T-helper 1 cell (primary cell): ENCODE results near the gene PRR33.
A peak's percentile ranks its signal among the peaks of the same experiment; 100 is the strongest.

Experiments used
- DNase-seq, 5 donors: peaks; one replicate each; pipeline ENCODE4 v3.0.0-alpha.2; 2012 to 2020

PRR33 gene

DNA sequence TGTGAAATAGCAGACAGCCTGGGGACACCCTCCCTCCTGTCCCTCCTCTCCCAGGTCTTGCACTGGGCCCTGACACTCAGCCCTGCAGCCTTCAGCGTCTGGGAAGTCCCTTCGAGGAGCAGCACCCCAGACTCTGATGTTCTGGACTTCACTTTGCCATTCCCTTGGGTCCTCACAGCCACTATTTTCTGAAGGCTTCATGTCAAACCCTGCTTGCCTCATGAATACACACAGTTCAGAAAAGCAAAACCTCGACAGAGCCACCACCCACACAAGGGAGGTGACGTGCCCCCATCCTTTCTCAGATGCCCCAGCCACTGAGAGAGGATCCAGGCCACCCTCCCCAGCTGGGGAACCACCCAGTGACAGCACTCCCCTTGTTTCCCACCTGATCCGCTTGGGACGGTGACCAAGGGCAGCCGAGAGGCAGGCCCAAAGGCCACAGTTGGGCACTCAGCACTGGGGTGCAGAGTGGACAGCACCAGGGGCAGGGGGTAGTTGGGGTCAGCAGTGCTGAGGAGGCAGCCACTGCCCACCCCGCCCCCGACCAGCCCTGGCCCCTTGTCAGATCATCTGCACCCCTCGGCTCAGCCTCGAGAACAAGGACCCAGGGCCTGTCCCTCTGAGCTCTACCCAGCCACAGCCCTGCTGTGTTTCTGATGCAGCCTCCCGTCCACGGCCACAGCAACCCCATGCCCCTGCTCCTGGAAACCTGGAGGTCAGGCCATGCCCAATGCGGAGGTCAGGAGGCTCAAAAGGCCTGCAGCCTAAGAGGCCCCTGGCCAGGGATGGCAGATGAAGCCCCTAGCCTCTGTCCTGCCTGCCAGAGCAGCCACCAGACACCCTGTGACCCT is 24.7 kb upstream of the PRR33 start:
- DNase-seq: no peak

DNA sequence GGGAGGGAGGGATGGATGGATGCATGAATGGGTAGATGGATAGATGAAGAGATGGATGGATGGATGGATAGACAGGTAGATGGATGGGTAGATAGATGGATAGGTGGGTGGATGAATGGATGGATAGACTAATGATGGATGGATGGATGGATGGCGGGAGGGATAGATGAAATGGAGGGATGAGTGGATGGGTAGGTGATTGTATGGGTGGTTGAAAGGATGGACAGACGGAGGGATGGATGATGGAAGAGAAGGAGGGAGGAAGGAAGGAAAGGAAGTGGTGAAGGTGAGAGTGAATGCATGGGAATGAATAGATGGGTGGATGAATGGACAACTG is 24.1 kb upstream of the PRR33 start:
- no peak for DNase-seq

DNA sequence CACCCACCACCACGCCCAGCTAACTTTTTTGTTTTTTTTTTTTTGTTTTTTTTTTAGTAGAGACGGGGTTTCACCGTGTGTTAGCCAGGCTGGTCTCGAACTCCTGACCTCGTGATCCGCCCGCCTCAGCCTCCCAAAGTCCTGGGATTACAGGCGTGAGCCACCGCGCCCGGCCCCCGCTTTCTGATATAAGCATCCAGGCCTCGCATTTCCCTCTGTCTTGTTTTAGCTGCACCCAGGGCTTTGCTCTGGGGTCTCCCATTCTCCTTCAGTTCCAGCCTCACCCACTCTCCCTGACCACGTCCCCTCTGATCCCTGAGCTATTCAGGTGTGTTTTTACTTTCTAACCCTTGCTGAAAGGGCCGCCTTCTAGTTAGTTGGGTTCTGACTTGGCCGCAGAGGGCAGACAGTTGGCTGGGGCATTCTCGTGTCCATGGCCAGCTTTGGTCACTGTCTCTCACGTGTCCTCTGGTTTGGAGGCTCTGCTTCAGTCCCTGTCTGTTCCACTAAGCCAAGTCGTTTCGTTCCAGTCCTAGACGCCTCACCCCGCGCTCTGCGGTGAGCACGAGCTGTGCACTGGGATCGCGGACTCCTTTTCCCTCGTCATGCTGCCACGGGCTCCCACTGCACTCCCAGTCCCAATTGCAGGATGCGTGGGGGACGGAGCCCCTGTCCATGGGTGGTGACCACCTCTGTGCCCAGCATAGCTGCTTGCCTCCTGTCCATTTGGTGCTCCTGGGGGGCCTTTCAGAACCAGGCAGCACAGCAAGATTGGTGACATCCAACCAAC is 21.8 kb upstream of the PRR33 start:
- DNase-seq: no peak

GRCh38 chr11:1912289-1912878 is 20.7 kb upstream of the PRR33 start:
- DNase-seq: no peak

DNA sequence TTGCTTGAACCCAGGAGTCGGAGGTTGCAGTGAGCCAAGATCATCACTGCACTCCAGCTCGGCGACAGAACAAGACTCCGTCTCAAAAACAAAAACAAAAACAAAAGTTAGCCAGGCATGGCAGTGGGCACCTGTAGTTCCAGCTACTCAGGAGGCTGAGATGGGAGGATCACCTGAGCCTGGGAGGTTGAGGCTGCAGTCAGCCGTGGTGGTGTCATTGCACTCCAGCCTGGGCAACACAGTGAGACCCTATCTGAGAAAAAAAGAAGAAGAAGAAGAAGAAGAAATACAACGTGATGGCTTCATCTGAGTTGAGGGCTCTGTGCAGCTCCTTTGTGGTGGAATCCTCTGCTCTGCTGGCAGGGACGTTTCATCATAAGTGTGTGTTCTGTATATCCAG is 17.8 kb upstream of the PRR33 start:
- no peak for DNase-seq

DNA sequence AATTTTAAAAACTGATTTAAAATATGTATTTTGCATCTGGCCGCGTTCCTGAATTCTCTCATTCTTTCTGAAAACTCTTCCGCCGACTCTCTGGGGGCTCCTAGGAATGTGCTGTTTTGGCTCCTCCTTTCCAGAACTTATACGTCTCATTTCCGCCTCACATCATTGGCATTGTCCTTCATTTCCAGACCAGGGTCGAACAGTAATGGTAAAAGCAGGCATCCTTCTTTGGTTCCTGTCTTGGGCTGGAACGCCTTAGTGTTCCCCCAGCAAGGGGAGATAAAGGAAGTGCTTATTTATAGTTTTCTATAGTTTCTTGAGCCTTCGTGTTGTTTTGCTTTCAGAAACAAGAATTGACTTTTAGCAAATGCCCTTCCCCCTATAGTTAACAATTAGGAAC is 16.9 kb upstream of the PRR33 start:
- no peak for DNase-seq

GRCh38 chr11:1906611-1907423 is 15.1 kb upstream of the PRR33 start:
- no peak for DNase-seq

- DNase-seq: no peak
Measured at GRCh38 chr11:1906181-1906580, 14.5 kb upstream of the PRR33 start.

DNA sequence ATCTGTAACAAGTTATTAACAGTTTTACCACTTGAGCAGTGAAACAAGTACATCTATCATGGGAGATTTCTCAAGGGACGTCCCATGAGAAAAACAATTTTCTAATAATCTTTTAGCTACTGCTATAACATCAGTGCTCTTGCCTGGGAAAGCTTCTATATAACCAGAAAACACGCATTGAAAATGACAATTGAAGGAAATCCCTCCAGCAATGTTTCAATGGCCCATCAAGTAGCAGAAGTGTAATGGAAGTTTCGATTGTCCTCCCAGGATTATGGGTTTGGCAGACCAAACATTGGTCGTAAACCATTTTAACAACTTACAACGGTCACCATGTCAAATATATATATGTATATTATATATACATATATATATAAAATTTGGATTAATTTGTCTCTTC is 8.0 kb upstream of the PRR33 start:
- no peak for DNase-seq

DNA sequence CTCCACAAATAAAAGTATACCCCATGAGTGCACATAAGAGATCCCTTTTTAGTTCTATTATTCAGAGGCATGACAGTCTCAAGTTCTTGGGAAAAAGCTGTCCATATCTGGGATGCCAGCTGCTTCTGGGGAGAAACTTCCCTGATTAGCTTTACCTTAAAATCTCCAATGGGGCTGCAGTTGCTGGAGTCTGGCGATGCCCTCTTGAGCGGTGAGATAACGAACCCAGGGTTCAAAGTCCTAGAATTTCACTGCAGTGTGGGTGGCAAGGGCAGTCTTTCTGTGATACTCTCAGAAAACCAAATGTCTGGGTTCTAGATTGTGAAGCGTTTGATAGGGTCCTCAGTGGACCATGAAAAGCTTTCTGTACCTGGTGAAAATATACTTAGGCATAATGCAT is 7.4 kb upstream of the PRR33 start:
- DNase-seq: no peak

- no peak for DNase-seq
Measured at GRCh38 chr11:1896923-1897322, 5.2 kb upstream of the PRR33 start.

GRCh38 chr11:1896468-1896867 is 4.8 kb upstream of the PRR33 start:
- DNase-seq: no peak

DNA sequence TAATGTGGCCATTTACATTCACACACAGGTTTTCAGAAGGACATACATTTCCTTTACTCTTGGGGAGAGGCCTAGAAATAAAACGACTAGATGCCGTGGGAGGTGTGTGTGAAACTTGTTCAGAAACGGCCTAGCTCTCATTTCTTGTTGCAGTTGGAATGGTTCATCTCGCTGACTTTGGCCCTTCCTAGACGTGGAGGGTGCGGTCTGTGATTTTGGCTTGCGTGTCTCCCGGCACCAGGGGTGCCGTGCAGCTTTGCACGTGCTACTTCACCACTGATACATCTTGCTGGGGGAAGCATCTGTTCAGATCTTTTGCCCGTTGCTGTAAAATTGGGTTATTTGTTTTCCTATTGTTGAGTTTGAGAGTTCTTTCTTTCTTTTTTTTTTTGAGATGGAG is 3.1 kb upstream of the PRR33 start:
- no peak for DNase-seq

DNA sequence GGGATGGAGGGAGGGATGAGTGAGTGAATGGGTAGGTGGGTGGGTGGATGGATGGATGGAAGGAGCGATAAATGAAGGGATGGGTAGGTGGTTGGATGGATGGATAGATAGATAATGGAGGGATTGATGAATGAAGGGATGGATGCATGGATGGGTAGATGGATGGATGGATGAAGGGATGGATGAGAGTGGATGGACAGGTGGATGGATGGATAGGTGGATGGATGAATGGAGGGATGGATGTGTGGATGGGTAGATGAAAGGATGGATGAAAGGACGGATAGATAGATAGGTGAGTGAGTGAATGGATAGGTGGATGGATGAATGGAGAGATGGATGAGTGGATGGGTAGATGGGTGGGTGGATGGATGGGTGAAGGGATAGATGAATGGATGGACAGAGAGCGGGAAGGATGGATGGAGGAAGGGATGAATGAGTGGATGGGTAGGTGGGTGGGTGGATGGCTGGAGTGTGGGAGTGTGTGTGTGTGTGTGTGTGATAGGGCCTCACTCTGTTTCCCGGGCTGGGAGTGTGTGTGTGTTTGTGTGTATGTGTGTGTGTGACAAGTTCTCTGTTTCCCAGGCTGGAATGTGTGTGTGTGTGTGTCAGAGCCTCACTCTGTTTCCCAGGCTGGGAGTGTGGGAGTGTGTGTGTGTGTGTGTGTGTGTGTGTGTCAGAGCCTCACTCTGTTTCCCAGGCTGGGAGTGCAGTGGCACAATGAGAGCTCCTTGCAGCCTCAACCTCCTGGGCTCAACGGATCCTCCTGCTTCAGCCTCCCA is 2.1 kb upstream of the PRR33 start:
- no peak for DNase-seq

GRCh38 chr11:1892558-1892957 is 863 bp upstream of the PRR33 start:
- no peak for DNase-seq

- no peak for DNase-seq
Measured at GRCh38 chr11:1892116-1892515, 421 bp upstream of the PRR33 start.

- DNase-seq: no peak
Measured at GRCh38 chr11:1890856-1891830, 552 bp downstream of the PRR33 start.

DNA sequence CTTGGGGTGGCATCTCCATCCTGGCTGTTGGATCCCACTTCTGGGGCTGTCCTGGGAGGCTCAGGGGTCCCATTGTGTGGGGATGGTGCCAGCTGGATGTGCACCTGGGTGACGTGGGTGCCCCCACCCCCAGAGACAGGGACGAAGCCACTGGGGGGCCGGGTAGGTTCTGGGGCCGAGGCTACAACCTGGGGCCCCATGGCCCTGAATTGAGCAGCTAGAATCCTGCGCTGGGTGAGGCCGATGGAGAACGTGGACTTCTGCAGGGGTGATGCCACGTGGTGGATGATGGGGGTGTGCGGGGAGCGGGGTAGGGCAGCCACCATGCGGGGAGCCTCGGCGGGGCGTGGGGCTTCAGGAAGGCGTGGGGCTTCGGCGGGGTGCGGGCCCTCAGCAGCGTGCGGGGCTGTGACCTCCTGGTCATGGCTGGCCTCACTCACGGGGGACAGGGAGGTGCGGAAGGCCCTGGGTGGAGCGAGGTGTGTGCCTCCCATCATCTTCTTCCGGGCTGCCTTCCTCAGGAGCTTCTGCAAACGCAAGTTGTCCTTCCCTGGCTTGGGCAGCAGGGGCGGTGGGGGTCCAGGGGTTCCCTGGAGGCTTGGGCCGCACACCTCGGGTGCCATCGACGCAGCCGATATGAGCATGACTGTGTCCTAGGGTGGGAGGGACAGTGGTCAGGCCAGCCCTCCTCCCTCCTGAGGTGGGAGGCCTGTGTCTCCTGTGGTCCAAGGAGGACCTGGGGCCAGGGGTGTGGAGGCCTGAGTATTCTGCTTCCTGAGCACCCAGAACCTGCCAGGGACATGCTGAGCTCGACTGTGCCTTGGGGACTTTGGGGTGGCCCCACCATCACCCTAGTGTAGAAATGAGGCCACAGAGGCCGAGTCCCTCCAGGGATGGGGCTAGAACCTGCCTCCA is 1.5 kb downstream of the PRR33 start:
- no peak for DNase-seq

DNA sequence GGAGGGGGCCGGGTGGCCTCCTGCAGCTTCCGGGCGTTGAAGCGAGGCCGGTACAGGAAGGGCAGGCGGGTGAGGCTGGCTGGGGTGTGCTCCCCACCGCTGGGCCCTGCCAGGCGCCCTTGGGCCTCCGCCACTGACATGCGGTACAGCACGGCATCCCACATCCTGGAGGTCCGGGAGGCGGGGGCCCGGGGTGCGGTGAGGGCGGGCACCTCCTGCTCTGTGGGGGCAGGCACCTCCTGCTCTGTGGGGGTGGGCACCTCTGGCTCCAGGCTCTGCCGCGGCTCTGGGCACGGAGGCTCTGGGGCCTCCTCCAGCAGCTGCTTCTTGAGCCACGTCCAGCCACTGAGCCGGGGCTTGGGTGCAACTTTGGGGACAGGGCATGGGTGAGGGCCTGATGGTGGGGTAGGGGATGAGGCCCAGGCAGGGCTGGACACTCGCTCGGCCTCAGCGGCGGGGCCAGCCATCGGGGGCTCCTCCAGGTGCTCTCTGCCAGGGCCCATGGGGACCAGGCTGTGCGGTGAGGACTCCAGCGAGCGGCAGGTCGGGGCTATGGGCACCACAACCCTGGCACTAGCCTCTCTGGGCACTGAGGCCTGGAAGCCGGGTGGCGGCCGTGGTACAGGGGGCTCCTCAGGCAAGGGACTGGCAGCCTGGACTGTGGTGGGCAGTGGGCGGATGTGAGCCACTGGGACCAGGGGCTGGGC is 2.3 kb downstream of the PRR33 start:
- DNase-seq: peak; percentile 53 to 91 (median 63)
